GM04503 (cell line): ENCODE measurements around the gene EIF3CL.
"Not testable (repeated sequence)": the region's sequence is repeated elsewhere in the genome, so short reads cannot be mapped to it uniquely, and the experiment has no call there.

Experiments
- DNase-seq: peaks from one replicate; pipeline ENCODE4 v3.0.0-alpha.2; 2012; ENCODE audit warnings: low read depth

The EIF3CL gene

DNA sequence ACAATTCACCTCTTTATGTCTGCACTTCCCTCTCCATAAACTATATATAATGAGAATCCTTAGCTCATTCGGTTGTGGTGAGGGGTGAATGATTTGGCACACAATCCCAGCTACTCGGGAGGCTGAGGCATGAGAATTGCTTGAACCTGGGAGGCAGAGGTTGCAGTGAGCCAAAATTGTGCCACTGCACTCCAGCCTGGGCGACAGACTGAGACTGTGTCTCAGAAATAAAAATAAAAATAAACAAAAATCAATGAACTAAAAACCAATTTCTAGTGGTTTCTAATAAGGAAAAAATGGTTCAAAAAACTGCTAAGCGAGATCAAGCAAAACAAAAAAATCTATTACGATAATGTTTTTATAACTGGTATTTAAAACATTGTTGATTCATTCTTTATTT, 40.2 kb downstream of the EIF3CL start, which contains the start of gene NPIPB6:
NPIPB6 (minus strand) TSS at position 101 of the 400 bp plus-strand sequence. CDS start 686 bp downstream, outside the sequence.
- DNase-seq, result not testable (repeated sequence)

DNA sequence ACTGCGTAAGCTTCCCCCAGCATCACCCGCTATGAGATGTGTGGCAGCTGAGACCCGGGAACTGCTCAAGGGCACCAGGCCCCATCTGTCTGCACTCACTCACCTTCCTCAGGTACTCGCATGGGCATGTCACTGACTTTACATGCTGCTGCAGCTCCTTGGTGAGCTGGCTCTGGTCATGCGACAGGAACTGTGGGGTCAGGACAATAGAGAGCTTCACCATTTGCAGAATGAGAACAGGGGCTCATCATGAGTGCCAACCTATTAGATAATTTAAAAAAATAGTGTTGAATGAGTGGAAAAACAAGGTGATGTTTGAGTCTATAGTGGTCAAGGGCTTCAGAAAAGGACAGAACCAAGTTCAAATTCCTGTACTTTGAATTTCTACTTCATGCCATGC, 41.0 kb downstream of the EIF3CL start:
- not testable (repeated sequence) for DNase-seq

DNA sequence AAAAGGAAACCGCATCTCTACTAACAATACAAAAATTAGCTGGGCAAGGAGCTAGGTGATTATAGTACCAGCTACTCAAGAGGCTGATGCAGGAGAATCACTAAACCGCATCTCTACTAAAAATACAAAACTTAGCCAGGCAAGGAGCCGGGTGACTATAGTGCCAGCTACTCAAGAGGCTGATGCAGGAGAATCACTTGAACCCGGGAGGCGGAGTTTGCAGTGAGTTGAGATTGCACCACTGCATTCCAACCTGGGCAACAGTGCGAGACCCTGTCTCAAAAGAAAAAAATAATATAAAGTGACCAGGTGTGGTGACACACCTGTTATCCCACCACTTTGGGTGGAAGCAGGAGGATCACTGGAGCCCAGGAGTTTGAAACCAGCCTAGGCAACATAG, 65.4 kb downstream of the EIF3CL start:
- not testable (repeated sequence) for DNase-seq

DNA sequence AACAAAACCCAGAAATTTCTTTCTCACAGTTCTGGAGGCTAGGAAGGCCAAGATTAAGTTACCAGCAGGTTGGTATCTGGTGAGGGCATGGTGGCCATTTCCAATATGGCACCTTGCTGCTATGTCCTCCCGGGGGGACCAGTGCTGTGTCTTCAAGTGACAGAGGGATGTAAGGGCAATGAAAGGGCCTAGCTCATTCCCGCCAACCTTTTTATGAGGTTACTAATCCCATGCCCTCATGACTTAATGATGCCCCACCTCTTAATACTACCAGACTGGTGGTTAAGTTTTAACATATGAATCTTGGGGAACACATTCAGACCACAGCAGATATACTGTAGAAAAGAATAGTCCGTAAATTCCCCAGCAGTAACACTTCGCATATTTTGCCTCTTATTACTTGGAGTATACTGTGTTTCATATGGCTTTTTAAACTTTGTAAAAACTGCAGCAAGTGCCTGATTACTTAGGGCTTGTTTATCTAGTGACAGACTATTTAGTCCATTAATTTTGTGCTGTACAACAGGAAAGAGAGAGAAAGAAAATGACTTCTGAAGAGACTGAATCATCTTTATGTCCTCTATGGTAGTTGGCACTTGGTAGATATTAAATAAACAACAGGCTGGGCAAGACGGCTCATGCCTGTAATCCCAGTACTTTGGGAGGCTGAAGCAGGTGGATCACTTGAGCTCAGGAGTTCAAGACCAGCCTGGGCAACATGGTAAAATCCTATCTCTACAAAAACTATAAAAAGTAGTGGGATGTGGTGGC, 66.5 kb downstream of the EIF3CL start:
- not testable (repeated sequence) for DNase-seq

- DNase-seq, result not testable (repeated sequence)
These were observed 68.0 kb downstream of the EIF3CL start for GRCh38 chr16:28335678-28336077.

DNA sequence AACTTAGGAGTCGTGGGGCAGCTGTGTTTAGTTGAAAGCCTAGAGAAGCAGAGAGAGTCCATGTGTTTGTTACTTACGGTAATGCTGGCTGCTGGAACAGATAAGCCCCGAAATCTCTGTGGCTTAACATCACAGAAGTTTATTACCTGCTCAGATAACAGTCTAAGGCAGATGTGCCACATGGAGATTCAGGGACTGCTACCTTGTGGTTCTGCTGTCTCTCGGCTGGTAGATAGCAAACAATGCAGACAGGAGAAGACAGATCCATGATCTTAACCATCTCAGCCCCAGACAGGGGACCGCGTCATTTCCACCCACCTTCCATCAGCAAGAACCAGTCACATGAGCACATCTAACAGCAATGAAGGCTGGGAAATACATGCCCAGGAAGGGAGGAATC, 71.0 kb downstream of the EIF3CL start:
- not testable (repeated sequence) for DNase-seq

DNA sequence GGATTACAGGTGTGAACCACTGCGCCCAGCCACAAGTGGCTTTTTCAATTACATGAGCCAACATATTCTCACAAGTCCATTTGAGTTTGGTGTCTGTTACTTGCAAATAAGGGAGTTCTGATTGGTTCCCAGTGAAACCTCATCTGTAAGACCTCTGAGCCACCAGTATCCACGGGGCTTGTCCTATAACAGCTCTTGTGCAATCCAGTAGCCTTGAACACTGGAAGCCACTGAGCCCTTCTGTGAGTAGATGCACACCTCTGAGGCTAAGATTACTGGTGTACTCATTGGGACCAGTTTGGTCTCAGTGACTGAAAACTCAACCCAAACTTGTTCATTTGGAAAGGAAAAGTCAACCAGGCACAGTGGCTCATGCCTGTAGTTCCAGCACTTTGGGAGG, 72.7 kb downstream of the EIF3CL start:
- not testable (repeated sequence) for DNase-seq

DNA sequence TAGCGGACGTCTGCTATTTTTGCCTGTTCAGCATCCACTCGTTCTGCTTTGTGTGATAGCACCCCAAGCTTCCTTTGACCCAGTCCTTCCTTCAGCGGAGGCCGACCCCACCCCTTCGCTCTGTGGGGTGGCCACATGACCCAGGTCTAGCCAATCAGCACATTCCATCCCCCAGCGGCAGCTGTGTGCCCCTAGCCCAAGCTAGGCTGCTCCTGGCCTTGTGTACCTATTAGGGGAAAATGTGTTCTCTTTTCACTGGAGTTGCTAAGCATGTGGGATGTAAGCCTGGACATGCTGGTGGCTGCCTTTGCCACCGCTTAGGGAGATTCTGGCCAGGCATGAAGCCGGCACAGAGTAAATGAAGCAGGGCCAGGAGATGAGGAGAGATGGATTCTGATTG, 73.4 kb downstream of the EIF3CL start:
- not testable (repeated sequence) for DNase-seq
